Adipocyte (in vitro differentiated cells): ENCODE measurements around the gene HHATL.
A peak's percentile ranks its signal among the peaks of the same experiment; 100 is the strongest.

ENCODE experiments used
- DNase-seq: peaks from one replicate; pipeline ENCODE4 v3.0.0-alpha.2; 2015; ENCODE audit warnings: low read depth
- H3K27me3 ChIP-seq: replicated peaks from 2 replicates; pipeline ENCODE4 v1.7.0; 2013; ENCODE audit warnings: mild to moderate bottlenecking, low read length, moderate library complexity; ENCODE audit not compliant: control insufficient read depth, insufficient read depth
- H3K36me3 ChIP-seq: 2 replicates; pipeline ENCODE4 v1.7.0; 2013; ENCODE audit warnings: low read length, mild to moderate bottlenecking, moderate library complexity; ENCODE audit not compliant: control insufficient read depth, insufficient read depth, severe bottlenecking
- H3K4me1 ChIP-seq: 2 replicates; pipeline ENCODE4 v1.7.0; 2013; ENCODE audit warnings: mild to moderate bottlenecking, low read length, moderate library complexity; ENCODE audit not compliant: control insufficient read depth, insufficient read depth
- H3K4me3 ChIP-seq: 2 replicates; pipeline ENCODE4 v1.7.0; 2013; ENCODE audit warnings: mild to moderate bottlenecking, low read length, moderate library complexity
- H3K9ac ChIP-seq: 2 replicates; pipeline ENCODE4 v1.7.0; 2013; ENCODE audit warnings: mild to moderate bottlenecking, low read length, moderate library complexity
- H3K9me3 ChIP-seq: 2 replicates; pipeline ENCODE4 v1.7.0; 2013; ENCODE audit warnings: mild to moderate bottlenecking, low read length, moderate library complexity; ENCODE audit not compliant: control insufficient read depth

HHATL gene

DNA sequence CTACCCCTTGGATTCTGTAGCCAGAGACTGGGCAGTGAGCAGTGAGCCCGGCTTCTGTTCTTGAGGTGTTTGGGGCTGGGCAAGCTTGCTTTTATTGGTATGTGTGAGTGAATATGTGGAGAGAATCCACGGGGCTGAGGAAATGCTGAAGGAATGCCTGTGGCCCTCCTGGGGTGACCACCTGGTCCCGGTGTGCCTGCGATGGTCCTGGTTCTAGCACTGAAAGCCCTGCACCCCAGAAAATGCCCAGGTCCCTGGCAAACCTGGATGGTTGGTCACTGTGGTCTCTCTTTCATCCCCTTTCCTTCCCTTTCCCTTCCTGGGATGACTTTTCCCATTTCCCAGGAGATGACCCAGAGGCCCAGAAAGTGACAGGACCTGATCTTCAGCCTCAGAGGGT lies 44.9 kb downstream of the HHATL start:
- Histone ChIP-seq H3K4me1 (peaks cover 31% of the 10 kb centered on the region), H3K9me3 (no peaks in the 10 kb centered on the region), H3K4me3 (no peak overlapping the region), H3K9ac (no peak overlapping the region), H3K36me3 (peaks cover 39% of the 10 kb centered on the region), H3K27me3 (no peaks in the 10 kb centered on the region)
- no peak for DNase-seq

DNA sequence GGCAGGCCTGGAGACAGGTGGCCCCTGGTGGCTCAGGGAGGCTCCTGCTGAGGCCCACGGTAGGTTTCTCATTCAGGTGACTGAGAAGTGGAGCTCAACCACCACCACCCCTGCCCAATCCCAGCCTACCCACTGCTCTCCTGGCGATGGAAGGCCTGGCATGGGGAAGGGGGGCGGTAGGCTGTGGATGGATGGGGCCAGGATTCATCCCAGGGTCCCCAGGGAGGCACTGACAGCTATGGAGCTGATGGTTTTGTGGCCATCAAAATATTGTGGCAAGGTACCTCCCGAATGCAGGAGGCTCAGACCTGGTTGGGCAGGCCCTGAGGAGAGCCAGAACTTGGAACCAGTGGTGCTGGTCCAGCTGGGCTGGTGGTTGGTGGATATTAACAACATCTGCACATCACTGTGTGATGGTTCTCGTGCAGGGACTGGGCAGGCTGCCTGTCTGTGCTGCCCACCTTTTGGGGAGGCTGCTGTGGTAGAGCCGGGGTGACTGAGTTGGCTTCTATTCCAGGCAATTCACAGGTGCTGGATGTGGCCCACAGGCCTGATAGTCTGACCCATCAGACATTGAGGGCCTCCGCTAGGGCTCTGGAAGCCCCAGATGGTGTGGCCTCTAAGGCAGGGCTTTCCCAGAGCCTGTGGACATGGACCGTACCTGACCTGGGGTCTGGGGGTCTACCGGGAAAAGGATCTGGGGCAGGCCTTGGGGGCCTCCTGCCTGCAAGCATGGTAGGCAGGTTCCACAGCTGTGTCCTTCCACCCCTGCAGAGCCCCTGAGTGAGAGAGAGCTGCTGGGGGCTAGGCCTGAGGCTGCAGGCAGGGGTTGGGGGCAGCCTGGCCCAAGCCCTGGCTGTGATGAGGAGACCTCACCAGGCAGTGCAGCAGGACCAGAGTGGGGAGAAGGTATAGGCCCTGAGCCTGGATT lies 45.7 kb downstream of the HHATL start:
- H3K36me3 ChIP-seq = peaks cover 32% of the 10 kb centered on the region
- peaks cover 38% of the 10 kb centered on the region for H3K4me1 ChIP-seq
- peak overlapping the region; percentile 10 for H3K9ac ChIP-seq
- no peaks in the 10 kb centered on the region for H3K27me3 ChIP-seq
- H3K4me3 ChIP-seq = no peak overlapping the region
- H3K9me3 ChIP-seq = no peaks in the 10 kb centered on the region
- DNase-seq = no peak

DNA sequence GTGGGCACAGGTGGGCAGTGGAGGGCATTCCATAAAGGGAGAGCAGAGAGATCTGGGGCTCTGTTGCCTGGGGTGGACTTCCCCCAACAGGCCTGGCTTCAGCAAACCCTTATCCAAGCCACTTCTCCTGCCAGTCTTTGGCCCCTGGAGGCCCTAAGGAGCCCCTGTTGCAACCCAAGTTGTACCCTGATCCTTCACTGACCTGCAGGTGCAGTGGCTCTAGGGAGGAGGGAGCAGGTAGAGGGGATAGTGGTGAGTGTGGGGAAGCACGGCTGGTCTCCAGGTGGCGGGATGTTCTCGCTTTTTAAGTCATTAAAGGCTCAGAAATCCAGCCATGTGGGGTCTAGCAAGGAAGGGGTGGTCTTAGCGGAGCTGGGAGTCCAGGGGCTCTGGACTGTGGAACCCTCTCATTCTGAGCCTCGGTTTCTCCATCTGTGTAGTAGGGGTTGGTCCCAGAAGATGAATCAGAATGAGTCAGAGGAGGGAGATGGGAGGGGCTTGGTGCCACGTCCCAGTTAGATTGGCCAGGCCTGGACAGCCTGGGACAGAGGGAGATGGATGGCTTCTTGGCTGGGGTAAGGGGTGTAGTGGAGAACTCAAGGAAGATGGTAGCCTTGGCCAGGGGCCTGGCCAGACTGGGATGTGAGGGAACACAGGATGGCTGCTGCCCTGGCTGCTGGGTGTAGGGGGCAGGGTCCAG lies 46.5 kb downstream of the HHATL start:
- peak; percentile 56 for DNase-seq
- H3K27me3 ChIP-seq = no peaks in the 10 kb centered on the region
- no peaks in the 10 kb centered on the region for H3K9me3 ChIP-seq
- peak overlapping the region; percentile 82 for H3K4me3 ChIP-seq
- H3K36me3 ChIP-seq = peaks cover 24% of the 10 kb centered on the region
- H3K9ac ChIP-seq = peak overlapping the region; percentile 95
- peaks cover 46% of the 10 kb centered on the region for H3K4me1 ChIP-seq

DNA sequence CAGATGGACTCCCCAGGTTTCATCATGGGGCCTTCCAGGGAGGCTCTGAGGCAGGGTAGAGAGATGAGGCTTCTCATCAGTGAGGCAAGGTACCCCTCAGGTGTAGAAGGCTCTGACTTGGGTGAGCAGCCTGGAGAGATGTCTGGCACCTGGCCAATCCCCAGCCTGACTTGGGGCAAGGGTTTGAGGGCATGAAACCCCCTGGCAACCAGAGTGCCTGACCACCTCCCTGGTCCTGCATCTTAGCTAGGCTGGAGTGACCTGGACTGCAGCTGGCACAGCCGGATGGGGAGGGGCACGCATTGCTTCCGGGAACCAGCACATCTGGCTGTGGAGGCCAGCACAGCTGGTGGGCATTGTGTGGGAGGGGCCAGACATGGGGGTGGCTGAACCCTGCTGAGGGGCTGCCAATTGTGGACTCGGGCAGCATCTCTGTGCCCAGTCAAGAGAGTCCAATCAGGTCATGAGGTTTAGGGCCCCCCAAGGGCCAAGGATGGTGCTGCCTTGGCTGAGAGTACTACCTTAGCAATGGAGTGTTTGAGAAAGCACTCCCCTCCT lies 47.2 kb downstream of the HHATL start:
- peak overlapping the region; percentile 95 for H3K9ac ChIP-seq
- DNase-seq = peak; percentile 21
- peaks cover 54% of the 10 kb centered on the region for H3K4me1 ChIP-seq
- H3K27me3 ChIP-seq = no peaks in the 10 kb centered on the region
- peaks cover 19% of the 10 kb centered on the region for H3K36me3 ChIP-seq
- no peaks in the 10 kb centered on the region for H3K9me3 ChIP-seq
- H3K4me3 ChIP-seq = peak overlapping the region; percentile 82

DNA sequence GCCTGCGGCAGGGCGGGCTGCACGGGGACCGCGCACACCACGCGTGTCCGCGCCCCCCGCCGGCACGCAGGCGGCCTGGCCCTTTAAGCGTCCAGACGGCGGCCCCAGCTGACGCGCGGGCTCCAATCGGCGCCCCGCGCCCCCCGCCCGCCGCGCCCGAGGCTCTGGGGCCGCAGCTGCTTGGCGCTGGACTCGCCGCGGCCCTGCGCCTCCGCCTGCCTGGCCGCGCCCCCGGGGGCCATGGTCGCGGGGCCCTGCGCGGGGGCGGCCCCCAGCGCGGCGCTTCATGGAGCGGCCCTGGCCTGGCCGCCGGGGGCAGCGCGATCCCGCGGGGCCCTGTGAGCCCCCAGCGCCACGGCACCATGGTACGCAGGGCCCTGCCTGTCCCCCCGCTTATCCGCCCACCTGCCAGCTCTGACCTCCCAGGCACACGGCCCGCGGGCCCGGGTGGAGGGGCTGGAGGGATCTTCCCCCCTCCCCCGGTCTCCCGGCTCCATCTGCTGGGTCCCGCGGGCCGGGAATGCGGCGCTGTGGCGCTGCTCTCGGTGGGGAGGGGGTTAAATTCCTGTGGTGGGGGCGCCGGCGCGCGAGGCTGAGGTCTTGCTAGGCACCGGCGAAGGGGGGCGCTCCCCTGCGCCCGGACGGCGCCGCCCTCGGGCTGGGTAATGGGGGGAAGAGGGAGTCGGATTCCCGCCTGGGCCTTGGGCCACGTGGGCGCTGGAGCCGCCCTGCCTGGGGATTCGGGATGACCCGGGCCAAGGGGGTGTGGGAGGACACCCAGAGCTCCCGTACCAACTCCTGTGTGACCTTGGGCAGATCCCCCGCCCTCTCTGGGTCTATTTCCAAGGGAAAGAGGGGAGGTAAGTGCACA lies 48.0 kb downstream of the HHATL start:
- no peaks in the 10 kb centered on the region for H3K27me3 ChIP-seq
- DNase-seq = peak; percentile 89
- H3K4me3 ChIP-seq = peak overlapping the region; percentile 82
- no peaks in the 10 kb centered on the region for H3K9me3 ChIP-seq
- H3K4me1 ChIP-seq = peaks cover 47% of the 10 kb centered on the region
- H3K36me3 ChIP-seq = peaks cover 22% of the 10 kb centered on the region
- peak overlapping the region; percentile 95 for H3K9ac ChIP-seq

DNA sequence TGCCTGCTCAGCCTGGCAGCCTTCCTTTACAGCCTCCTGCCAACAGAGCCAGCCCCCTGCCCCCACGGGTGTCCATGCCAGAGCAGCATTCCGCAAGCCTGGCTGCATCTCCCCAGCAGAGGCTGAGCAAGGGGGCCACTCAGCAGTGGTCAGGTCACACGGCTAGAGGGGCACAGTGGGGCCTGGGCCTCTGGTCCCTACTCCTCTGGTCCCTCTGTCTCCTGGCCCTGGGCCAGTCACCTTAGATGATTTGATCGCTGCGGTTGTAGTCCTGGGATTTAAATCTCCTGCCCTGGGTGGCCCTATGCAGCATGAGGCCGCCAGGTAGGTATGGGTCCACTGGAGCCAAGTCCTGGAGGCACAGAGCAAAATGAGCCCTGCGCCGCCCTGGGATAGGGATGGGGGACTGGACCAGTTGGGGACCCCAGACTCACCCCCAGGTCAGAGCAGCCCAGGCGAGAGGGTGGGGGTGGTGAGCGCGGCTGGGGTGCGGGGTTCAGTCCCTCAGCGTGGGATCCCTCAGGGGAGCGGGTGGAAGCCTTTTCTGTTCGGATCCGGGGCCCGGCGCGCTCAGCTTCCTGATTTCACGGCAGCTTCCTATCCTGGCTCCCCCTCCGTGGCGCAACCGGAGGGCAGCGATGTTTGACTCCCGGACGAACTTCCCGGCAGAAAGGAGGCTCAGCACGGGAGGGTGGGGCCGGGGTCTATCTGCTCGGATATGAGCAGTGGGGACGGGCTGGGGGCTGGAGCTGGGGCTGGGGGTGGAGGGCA lies 48.9 kb downstream of the HHATL start, which contains the start of gene ZBTB47:
Gene ZBTB47, plus strand, starts transcription at position 138 of the 771 bp plus-strand sequence. CDS start 4,659 bp downstream, outside the sequence.
- Histone ChIP-seq H3K36me3 (peaks cover 23% of the 10 kb centered on the region), H3K9ac (peak within 1 kb of the TSS; percentile 95), H3K4me3 (peak within 1 kb of the TSS; percentile 82), H3K9me3 (no peaks in the 10 kb centered on the region), H3K4me1 (peaks cover 47% of the 10 kb centered on the region), H3K27me3 (no peaks in the 10 kb centered on the region)
- DNase-seq = peak; percentile 83

DNA sequence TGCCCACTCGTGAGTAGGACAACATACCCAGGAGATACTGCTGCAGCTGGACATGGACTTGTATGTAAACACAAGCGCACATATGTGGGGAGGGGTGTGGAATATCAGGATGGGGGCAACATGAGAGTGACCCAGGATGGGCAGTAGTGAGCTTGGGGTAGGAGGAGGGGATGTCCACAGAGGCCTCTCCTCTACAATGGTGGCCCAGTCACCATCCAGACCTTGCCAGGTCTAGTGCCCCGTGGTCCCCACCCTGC lies 49.4 kb downstream of the HHATL start:
- Histone ChIP-seq H3K9me3 (no peaks in the 10 kb centered on the region), H3K4me1 (peaks cover 48% of the 10 kb centered on the region), H3K9ac (peak overlapping the region; percentile 95), H3K4me3 (peak overlapping the region; percentile 82), H3K27me3 (no peaks in the 10 kb centered on the region), H3K36me3 (peaks cover 23% of the 10 kb centered on the region)
- DNase-seq = no peak

DNA sequence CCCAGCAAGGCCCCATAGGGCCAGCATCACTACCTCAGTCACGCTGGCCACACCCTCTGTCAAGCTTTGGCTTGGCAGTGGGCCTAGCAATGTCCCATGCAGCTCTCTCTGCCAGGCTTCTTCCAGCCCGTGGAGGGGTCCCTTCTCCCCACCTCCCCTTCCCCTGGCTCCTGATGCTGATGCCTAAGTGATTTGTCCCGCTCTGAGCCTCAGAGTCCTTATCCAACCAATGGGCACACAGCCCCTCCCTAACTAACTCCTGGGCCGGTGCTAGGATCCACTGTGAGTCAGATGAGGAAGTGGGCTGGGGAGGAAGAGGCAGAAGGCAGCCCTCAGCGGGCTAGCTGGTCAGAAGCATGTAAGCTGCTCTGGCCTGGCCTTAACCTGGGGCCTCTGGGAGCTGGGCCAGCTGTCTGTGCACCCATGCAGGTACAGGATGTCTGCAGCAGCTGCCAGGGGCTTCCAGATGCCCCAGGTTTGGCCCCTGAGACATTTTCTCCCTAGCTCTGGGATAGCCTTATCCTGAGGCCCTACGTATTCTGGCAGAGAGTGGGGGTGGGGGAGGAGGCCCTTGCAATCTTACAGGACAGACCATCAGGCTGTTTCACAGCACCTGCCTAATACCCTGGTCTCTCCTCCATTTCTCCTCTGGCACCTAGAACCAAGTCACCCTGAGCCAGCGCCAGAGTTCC lies 49.8 kb downstream of the HHATL start:
- no peaks in the 10 kb centered on the region for H3K27me3 ChIP-seq
- peak; percentile 82 for DNase-seq
- H3K36me3 ChIP-seq = peaks cover 25% of the 10 kb centered on the region
- peak overlapping the region; percentile 82 for H3K4me3 ChIP-seq
- peak overlapping the region; percentile 95 for H3K9ac ChIP-seq
- H3K4me1 ChIP-seq = peaks cover 52% of the 10 kb centered on the region
- H3K9me3 ChIP-seq = no peaks in the 10 kb centered on the region

DNA sequence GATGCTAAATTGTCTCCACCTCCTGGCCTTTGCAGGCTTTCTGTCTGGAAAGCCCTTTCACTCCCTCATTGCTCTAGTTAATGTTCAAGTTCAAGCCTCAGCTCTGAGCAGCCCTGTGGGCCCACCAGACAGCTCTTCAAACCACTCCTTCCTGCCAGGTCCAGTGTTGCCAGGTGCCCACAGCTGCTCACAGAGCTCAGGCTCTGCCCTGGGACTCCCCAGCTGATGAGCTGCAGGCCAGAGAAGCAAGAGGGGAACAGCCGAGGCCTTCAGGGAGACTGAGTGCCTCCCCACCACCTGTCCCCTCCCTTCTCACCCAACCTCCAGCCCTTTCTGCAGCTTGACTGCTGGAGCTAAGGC lies 50.4 kb downstream of the HHATL start:
- Histone ChIP-seq H3K4me3 (peak overlapping the region; percentile 82), H3K4me1 (peaks cover 53% of the 10 kb centered on the region), H3K9ac (peak overlapping the region; percentile 95), H3K9me3 (no peaks in the 10 kb centered on the region), H3K27me3 (no peaks in the 10 kb centered on the region), H3K36me3 (peaks cover 30% of the 10 kb centered on the region)
- no peak for DNase-seq
